ENCODE data around the gene IFNA6. TPM values are rescaled to one million over a fixed set of nuclear protein-coding genes. Genes with fewer than 3 reads are reported as not detected.

Gene IFNA6
- total and polyA plus RNA-seq, 3 experiments from 2014 or later, result not detected

DNA sequence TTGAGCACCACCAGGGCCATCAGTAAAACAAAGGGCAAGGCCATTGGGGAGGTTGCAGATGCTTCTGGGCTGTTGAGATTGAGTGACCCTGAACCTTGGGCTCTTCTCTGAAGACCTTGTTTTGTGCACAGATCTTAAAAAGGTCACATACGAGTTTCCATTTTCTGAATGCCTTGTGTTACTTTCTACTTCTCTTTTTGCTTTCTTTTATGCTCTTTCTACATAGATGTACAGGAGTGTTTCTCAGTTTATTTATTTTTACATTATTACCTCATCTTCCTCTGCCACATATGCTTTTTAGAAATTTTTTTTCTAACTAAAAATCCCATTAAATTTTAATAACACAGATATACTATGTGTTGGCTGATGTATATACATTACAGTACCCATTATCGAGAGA lies 45.5 kb downstream of the IFNA6 start, which contains the start of gene IFNA5:
Gene IFNA5, minus strand, starts transcription at position 101 of the 400 bp plus-strand sequence. Its CDS starts 57 bp downstream, at position 44.
- H3K4me3 ChIP-seq (ENCODE audit: low read length), result no peak within 1 kb of the TSS
- no peaks in the 10 kb centered on the region for H3K4me1 Mint-ChIP-seq
- peaks cover 0 to 2% (median 0%) of the 10 kb centered on the region in 5 donors for H3K9me3 Mint-ChIP-seq
- no peak within 1 kb of the TSS for H3K27ac Mint-ChIP-seq
- H3K36me3 ChIP-seq (ENCODE audit: insufficient read depth, low read length), result no peaks in the 10 kb centered on the region
- no peaks in the 10 kb centered on the region for H3K9me3 ChIP-seq (ENCODE audit: low read length)
- no peak within 1 kb of the TSS for H3K4me3 Mint-ChIP-seq
- no peak within 1 kb of the TSS for H3K27ac ChIP-seq (ENCODE audit: low read depth, low read length)
- no peak for DNase-seq
- ChIA-PET CTCF (no interaction called here), POLR2A (no interaction called here)
- H3K27me3 Mint-ChIP-seq, result peaks cover 9 to 67% of the 10 kb centered on the region in 2 donors
- H3K4me1 ChIP-seq (ENCODE audit: insufficient read depth, low read length), result no peaks in the 10 kb centered on the region
- no peaks in the 10 kb centered on the region for H3K36me3 Mint-ChIP-seq
- H3K27me3 ChIP-seq (ENCODE audit: insufficient read depth, low read length, poor library complexity, severe bottlenecking), result no peaks in the 10 kb centered on the region

Other genes with a start within 250 kb of the IFNA6 start
- gene IFNW1, start 209.1 kb downstream of the IFNA6 start, total RNA-seq, result not detected
- gene IFNW1, start 209.1 kb downstream of the IFNA6 start, polyA plus RNA-seq, result 0.14 TPM
- not detected for gene IFNA21, start 184.2 kb downstream of the IFNA6 start, total RNA-seq
- gene IFNA21, start 184.2 kb downstream of the IFNA6 start, polyA plus RNA-seq, result not detected
- gene IFNA4, start 163.3 kb downstream of the IFNA6 start, total RNA-seq, result not detected
- gene IFNA4, start 163.3 kb downstream of the IFNA6 start, polyA plus RNA-seq, result not detected
- gene IFNA7, start 148.7 kb downstream of the IFNA6 start, total RNA-seq, result not detected
- gene IFNA7, start 148.7 kb downstream of the IFNA6 start, polyA plus RNA-seq, result not detected
- gene IFNA10, start 143.7 kb downstream of the IFNA6 start, total RNA-seq, result not detected
- not detected for gene IFNA10, start 143.7 kb downstream of the IFNA6 start, polyA plus RNA-seq
- not detected for gene IFNA16, start 133.6 kb downstream of the IFNA6 start, total RNA-seq
- gene IFNA16, start 133.6 kb downstream of the IFNA6 start, polyA plus RNA-seq, result not detected
- not detected for gene IFNA17, start 122.7 kb downstream of the IFNA6 start, total RNA-seq
- gene IFNA17, start 122.7 kb downstream of the IFNA6 start, polyA plus RNA-seq, result not detected
- gene IFNA14, start 110.9 kb downstream of the IFNA6 start, total RNA-seq, result not detected
- gene IFNA14, start 110.9 kb downstream of the IFNA6 start, polyA plus RNA-seq, result not detected
- gene IFNA5, start 45.6 kb downstream of the IFNA6 start, total RNA-seq, result not detected
- not detected for gene IFNA5, start 45.6 kb downstream of the IFNA6 start, polyA plus RNA-seq
- 10 to 100 TPM; 16.0 to 16.3 TPM for gene KLHL9, start 15.5 kb downstream of the IFNA6 start, total RNA-seq
- gene KLHL9, start 15.5 kb downstream of the IFNA6 start, polyA plus RNA-seq, result 16.9 TPM
- not detected for gene IFNA13, start 17.2 kb upstream of the IFNA6 start, total RNA-seq
- gene IFNA13, start 17.2 kb upstream of the IFNA6 start, polyA plus RNA-seq, result not detected
- gene IFNA2, start 34.5 kb upstream of the IFNA6 start, total RNA-seq, result not detected
- not detected for gene IFNA2, start 34.5 kb upstream of the IFNA6 start, polyA plus RNA-seq
- gene IFNA8, start 58.2 kb upstream of the IFNA6 start, total RNA-seq, result not detected
- gene IFNA8, start 58.2 kb upstream of the IFNA6 start, polyA plus RNA-seq, result not detected
- gene IFNA1, start 89.6 kb upstream of the IFNA6 start, total RNA-seq, result not detected
- gene IFNA1, start 89.6 kb upstream of the IFNA6 start, polyA plus RNA-seq, result not detected
- gene IFNE, start 131.4 kb upstream of the IFNA6 start, total RNA-seq, result under 1 TPM in 1 of 2 experiments, not detected in 1; 0.15 TPM
- gene IFNE, start 131.4 kb upstream of the IFNA6 start, polyA plus RNA-seq, result not detected

Data from CD8-positive, alpha-beta memory T cell (primary cell).